Skeletal muscle cell (primary cell): Measurements from ENCODE around the gene SPAG16.
A peak's percentile ranks its signal among the peaks of the same experiment; 100 is the strongest.
"Not testable (repeated sequence)": the region's sequence is repeated elsewhere in the genome, so short reads cannot be mapped to it uniquely, and the experiment has no call there.

ENCODE experiments used
- DNase-seq: peaks from one replicate; pipeline ENCODE4 v3.0.0-alpha.2; 2010; ENCODE audit warnings: low read depth
- H3K4me3 ChIP-seq: 2 replicates; pipeline ENCODE4 v1.5.1; 2011; ENCODE audit warnings: low read depth, mild to moderate bottlenecking, control low read depth, low read length, moderate library complexity

Gene SPAG16

GRCh38 chr2:213265679-213266078, 18.6 kb upstream of the SPAG16 start:
- DNase-seq, result no peak
- H3K4me3 ChIP-seq, result no peak overlapping the region

- no peak for DNase-seq
Observed at GRCh38 chr2:213266421-213266820, 17.8 kb upstream of the SPAG16 start.

GRCh38 chr2:213271947-213272346, 12.3 kb upstream of the SPAG16 start:
- DNase-seq, result no peak
- no peak overlapping the region for H3K4me3 ChIP-seq

More at GRCh38 chr2:213266421-213266820, 17.8 kb upstream of the SPAG16 start:
- H3K4me3 ChIP-seq, result no peak overlapping the region

- H3K4me3 ChIP-seq, result no peak overlapping the region
- no peak for DNase-seq
Observed at GRCh38 chr2:213274143-213274542, 10.1 kb upstream of the SPAG16 start.

- no peak overlapping the region for H3K4me3 ChIP-seq
- no peak for DNase-seq
Observed at GRCh38 chr2:213275265-213275664, 9.0 kb upstream of the SPAG16 start.

GRCh38 chr2:213277134-213277533, 7.1 kb upstream of the SPAG16 start:
- DNase-seq, H3K4me3 ChIP-seq: not testable (repeated sequence)

- DNase-seq, result no peak
- no peak overlapping the region for H3K4me3 ChIP-seq
Observed at GRCh38 chr2:213279116-213279620, 5.1 kb upstream of the SPAG16 start.

GRCh38 chr2:213279971-213280370, 4.3 kb upstream of the SPAG16 start:
- H3K4me3 ChIP-seq, result no peak overlapping the region
- DNase-seq, result peak; percentile 48

GRCh38 chr2:213281156-213281555, 3.1 kb upstream of the SPAG16 start:
- DNase-seq, result no peak

GRCh38 chr2:213285404-213285803, 1.1 kb downstream of the SPAG16 start:
- no peak for DNase-seq
- peak overlapping the region; percentile 81 for H3K4me3 ChIP-seq

More at GRCh38 chr2:213281156-213281555, 3.1 kb upstream of the SPAG16 start:
- no peak overlapping the region for H3K4me3 ChIP-seq

GRCh38 chr2:213286161-213286560, 1.9 kb downstream of the SPAG16 start:
- DNase-seq, result no peak
- H3K4me3 ChIP-seq, result no peak overlapping the region

GRCh38 chr2:213288913-213289700, 4.8 kb downstream of the SPAG16 start:
- DNase-seq, result no peak
- no peak overlapping the region for H3K4me3 ChIP-seq

GRCh38 chr2:213290501-213290900, 6.2 kb downstream of the SPAG16 start:
- H3K4me3 ChIP-seq, result no peak overlapping the region
- DNase-seq, result no peak

- no peak overlapping the region for H3K4me3 ChIP-seq
- no peak for DNase-seq
Observed at GRCh38 chr2:213296270-213296669, 12.0 kb downstream of the SPAG16 start.

GRCh38 chr2:213306316-213306942, 22.2 kb downstream of the SPAG16 start:
- peak; percentile 30 for DNase-seq
- no peak overlapping the region for H3K4me3 ChIP-seq

- DNase-seq, result no peak
- H3K4me3 ChIP-seq, result no peak overlapping the region
Observed at GRCh38 chr2:213315168-213315876, 31.1 kb downstream of the SPAG16 start.

- no peak overlapping the region for H3K4me3 ChIP-seq
- peak; percentile 20 for DNase-seq
Observed at GRCh38 chr2:213316001-213316735, 31.9 kb downstream of the SPAG16 start.

GRCh38 chr2:213317929-213318328, 33.7 kb downstream of the SPAG16 start:
- H3K4me3 ChIP-seq, result no peak overlapping the region
- DNase-seq, result peak; percentile 59

- no peak overlapping the region for H3K4me3 ChIP-seq
- DNase-seq, result no peak
Observed at GRCh38 chr2:213320604-213321003, 36.3 kb downstream of the SPAG16 start.
